NCI-H524 treated with DMSO at 0.1 percent for 48 hours (cell line): ENCODE data around the gene HDDC2.

Source experiments
- DNase-seq: peaks from one replicate; lab custom pipeline; 2025; lab: John Stamatoyannopoulos, UW

HDDC2 gene

GRCh38 chr6:125269328-125269985 lies 32.3 kb downstream of the HDDC2 start:
- no peak for DNase-seq

- DNase-seq: no peak
Observed at GRCh38 chr6:125268765-125269164, 33.0 kb downstream of the HDDC2 start.

GRCh38 chr6:125267806-125268523 lies 33.8 kb downstream of the HDDC2 start:
- DNase-seq: no peak

GRCh38 chr6:125264476-125264875 lies 37.3 kb downstream of the HDDC2 start:
- no peak for DNase-seq

GRCh38 chr6:125262016-125263013 lies 39.5 kb downstream of the HDDC2 start:
- no peak for DNase-seq

GRCh38 chr6:125259354-125259736 lies 42.4 kb downstream of the HDDC2 start:
- no peak for DNase-seq

- no peak for DNase-seq
Observed at GRCh38 chr6:125258651-125259353, 43.0 kb downstream of the HDDC2 start.

GRCh38 chr6:125257351-125257750 lies 44.4 kb downstream of the HDDC2 start:
- no peak for DNase-seq

GRCh38 chr6:125255201-125255600 lies 46.6 kb downstream of the HDDC2 start:
- DNase-seq: no peak

- no peak for DNase-seq
Observed at GRCh38 chr6:125254321-125254720, 47.4 kb downstream of the HDDC2 start.

GRCh38 chr6:125253881-125254280 lies 47.9 kb downstream of the HDDC2 start:
- DNase-seq: no peak

- no peak for DNase-seq
Observed at GRCh38 chr6:125252891-125253290, 48.9 kb downstream of the HDDC2 start.

GRCh38 chr6:125251516-125252220 lies 50.1 kb downstream of the HDDC2 start:
- DNase-seq: no peak

GRCh38 chr6:125250511-125250910 lies 51.3 kb downstream of the HDDC2 start:
- no peak for DNase-seq

GRCh38 chr6:125248136-125248535 lies 53.6 kb downstream of the HDDC2 start:
- no peak for DNase-seq

- no peak for DNase-seq
Observed at GRCh38 chr6:125246566-125246965, 55.2 kb downstream of the HDDC2 start.

- DNase-seq: no peak
Observed at GRCh38 chr6:125245523-125246264, 56.1 kb downstream of the HDDC2 start.

GRCh38 chr6:125245109-125245508 lies 56.7 kb downstream of the HDDC2 start:
- DNase-seq: no peak

- DNase-seq: no peak
Observed at GRCh38 chr6:125237764-125238163, 64.0 kb downstream of the HDDC2 start.

GRCh38 chr6:125236536-125237327 lies 65.0 kb downstream of the HDDC2 start:
- no peak for DNase-seq
